Heart left ventricle (tissue), 16 donors: ENCODE data around the gene AVL9. TPM values are rescaled to one million over a fixed set of nuclear protein-coding genes. Genes with fewer than 3 reads are reported as not detected.

ENCODE experiments used
- ATAC-seq, 4 donors: fragments of 200-7000 bp; cut with Tn5 transposase; one replicate each; pipeline ENCODE4 v1.9.1; 2020 to 2022; ENCODE audit warnings: moderate library complexity in 4 of 4, mild to moderate bottlenecking in 3 of 4, moderate number of reproducible peaks in 1 of 4
- DNase-seq, 5 donors: peaks; one replicate each; pipeline ENCODE4 v3.0.0-alpha.2; 2020
- H3K27ac ChIP-seq, 12 donors: fragments of 200-600 bp; sonication (generic) in 4 of 12; one replicate each; pipeline versions ENCODE4 v1.5.0 to v1.8.0; 2016 to 2022; ENCODE audit warnings: mild to moderate bottlenecking in 2 of 12
- H3K27me3 ChIP-seq, 9 donors: fragments of 200-600 bp; sonication (generic) in 2 of 9; one replicate each; pipeline versions ENCODE4 v1.5.1 to v1.8.0; 2016 to 2022; ENCODE audit warnings: mild to moderate bottlenecking in 3 of 9
- H3K36me3 ChIP-seq, 9 donors: fragments of 200-600 bp; sonication (generic) in 2 of 9; one replicate each; pipeline versions ENCODE4 v1.5.0 to v1.8.0; 2018 to 2022; ENCODE audit warnings: mild to moderate bottlenecking in 2 of 9
- H3K4me1 ChIP-seq, 12 donors: fragments of 200-600 bp; sonication (generic) in 4 of 12; one replicate each; pipeline versions ENCODE4 v1.5.0 to v1.8.0; 2016 to 2022; ENCODE audit warnings: mild to moderate bottlenecking in 3 of 12
- H3K4me3 ChIP-seq, 12 donors: fragments of 200-600 bp; sonication (generic) in 4 of 12; one replicate each; pipeline versions ENCODE4 v1.5.0 to v1.8.0; 2017 to 2022; ENCODE audit warnings: mild to moderate bottlenecking in 9 of 12, moderate library complexity in 4 of 12
- H3K9me3 ChIP-seq, 12 donors: fragments of 200-600 bp; sonication (generic) in 4 of 12; one replicate each; pipeline versions ENCODE4 v1.5.0 to v1.8.0; 2016 to 2022; ENCODE audit warnings: mild to moderate bottlenecking in 1 of 12
- CTCF ChIP-seq, 12 donors: fragments of 200-600 bp; sonication (generic) in 4 of 12; IDR thresholded peaks; one replicate each; pipeline versions ENCODE4 v1.5.0 to v1.8.0; 2018 to 2022; ENCODE audit warnings: antibody characterized with exemption in 12 of 12, mild to moderate bottlenecking in 5 of 12
- POLR2A ChIP-seq, 2 donors: fragments of 450-650 bp; IDR thresholded peaks; one replicate each; pipeline ENCODE4 v1.6.1; 2017; ENCODE audit warnings: antibody characterized with exemption in 2 of 2, mild to moderate bottlenecking in 2 of 2, moderate library complexity in 2 of 2
- WGBS, 4 donors: extraction: QIAGEN DNeasy Blood & Tissue Kit in 2 of 4; methylation state at CpG; one replicate each; pipeline versions ENCODE4 v1.1.5 to v1.1.7; 2013 to 2018; 5-methylcytosine and 5-hydroxymethylcytosine counted together
- intact Hi-C, 10 donors: fragments of 100-400 bp; cut with DNase I; formaldehyde crosslinking; loops; one replicate each; pipeline versions ENCODE4 v1.11.1 to v1.14.2; 2022
- polyA plus RNA-seq, 2 donors: library from polyadenylated mRNA; stranded (reverse); fragments of 200-250 nt; gene quantifications; one replicate each; pipeline ENCODE4 v1.2.3, GENCODE V29; 2013
- total RNA-seq, 9 donors: library from RNA; depleted of rRNA in 2 of 9; stranded (reverse); fragments of >200 nt in 2 of 9; fragmentation: NEBNext Ultra II Directional in 3 of 9; extraction: Animal tissue kit (Norgen Biotek cat#: 25700) in 3 of 9; gene quantifications; one replicate each; pipeline versions ENCODE4 v1.1.0 to v1.2.4, GENCODE V29; 2016 to 2023
- donor health status: ischemic (EF 13 %, LVEDD 7.1; RV severe dilation, severe dysfunction).
- donor health status: healthy with polysubstance abuse.
- donor health status: DM: no; HTN: yes; CAD: no.
- donor health status: DM: no; HTN: no; CAD: no.
- donor health status: ischemic (EF 25% LVEDD 6.9; RV normal size, moderate dysfunction).
- donor health status: ischemic (EF 25% LVEDD 5.7; RV mildly dilated, moderate dysfunction).
- donor health status: healthy.
- donor health status: DM: yes; HTN: yes; CAD: no.
- donor health status: ischemic (EF 35%, LVEDD 5.7; RV mildly dilated, moderate dysfunction).
- donor health status: nonischemic (EF 11% LVEDD 7.7; RV severe dilation, severe dysfunction).
- donor health status: DM: yes; HTN: yes; CAD: no.
- donor health status: PGD.
- donor health status: ischemic (EF 29% LVEDD 5.4; RV normal size, mild dysfunction).
- donor health status: nonischemic (EF 23%, LVEDD 6.1; RV moderate dilation, normal function).

The AVL9 gene
- total and polyA plus RNA-seq, 11 donors, result 4.6 to 22.3 (median 15.6) TPM

GRCh38 chr7:32518534-32519140 lies 23.3 kb downstream of the AVL9 start:
- H3K9me3 ChIP-seq, result peaks cover 0 to 36% (median 5%) of the 10 kb centered on the region in 12 donors
- intact Hi-C loops, result no loop called here
- ATAC-seq, result no peak

GRCh38 chr7:32519763-32520162 lies 24.5 kb downstream of the AVL9 start:
- Histone ChIP-seq H3K9me3 (peaks cover 0 to 36% (median 5%) of the 10 kb centered on the region in 12 donors), H3K27ac (no peak overlapping the region), H3K27me3 (no peaks in the 10 kb centered on the region), H3K4me1 (peaks cover 0 to 16% (median 0%) of the 10 kb centered on the region in 12 donors), H3K4me3 (no peak overlapping the region), H3K36me3 (peaks cover 0 to 6% (median 0%) of the 10 kb centered on the region in 9 donors)
- intact Hi-C loops, result no loop called here
- 93 to 98% (median 97%) methylated on average over 2 of the region's 2 CpGs for WGBS, 4 donors
- ATAC-seq (no peak), DNase-seq (no peak)
- no peak for TF ChIP-seq POLR2A (IDR thresholded peaks at IDR 0.05)
- TF ChIP-seq CTCF (IDR thresholded peaks at IDR 0.05), result no peak

More at GRCh38 chr7:32518534-32519140, 23.3 kb downstream of the AVL9 start:
- TF ChIP-seq CTCF (IDR thresholded peaks at IDR 0.05) (no peak), POLR2A (IDR thresholded peaks at IDR 0.05) (no peak)
- Histone ChIP-seq H3K36me3 (peaks cover 0 to 6% (median 0%) of the 10 kb centered on the region in 9 donors), H3K4me3 (no peak overlapping the region), H3K27me3 (no peaks in the 10 kb centered on the region), H3K27ac (no peak overlapping the region), H3K4me1 (peaks cover 0 to 16% (median 2%) of the 10 kb centered on the region in 12 donors)
- WGBS, 4 donors, result 80 to 88% (median 83%) methylated on average over 2 of the region's 2 CpGs
- no peak for DNase-seq

- WGBS, 4 donors, result 95 to 98% (median 98%) methylated on average over 6 of the region's 6 CpGs
- ATAC-seq (no peak), DNase-seq (no peak)
- intact Hi-C loops, result no loop called here
- Histone ChIP-seq H3K9me3 (peaks cover 0 to 29% (median 5%) of the 10 kb centered on the region in 12 donors), H3K27me3 (no peaks in the 10 kb centered on the region), H3K36me3 (peaks cover 0 to 6% (median 0%) of the 10 kb centered on the region in 9 donors), H3K27ac (no peak overlapping the region), H3K4me1 (peaks cover 0 to 17% (median 6%) of the 10 kb centered on the region in 12 donors), H3K4me3 (no peak overlapping the region)
- TF ChIP-seq CTCF (IDR thresholded peaks at IDR 0.05), result no peak
- TF ChIP-seq POLR2A (IDR thresholded peaks at IDR 0.05), result no peak
Measured at GRCh38 chr7:32522746-32523530, 27.6 kb downstream of the AVL9 start.

GRCh38 chr7:32524631-32525030 lies 29.3 kb downstream of the AVL9 start:
- H3K27ac ChIP-seq, result no peak overlapping the region
- H3K4me3 ChIP-seq, result no peak overlapping the region
- peaks cover 0 to 17% (median 6%) of the 10 kb centered on the region in 12 donors for H3K4me1 ChIP-seq
- no peaks in the 10 kb centered on the region for H3K27me3 ChIP-seq
- H3K36me3 ChIP-seq, result peaks cover 0 to 5% (median 0%) of the 10 kb centered on the region in 9 donors
- intact Hi-C loops, result no loop called here
- DNase-seq (no peak), ATAC-seq (no peak)
- H3K9me3 ChIP-seq, result peaks cover 0 to 12% (median 0%) of the 10 kb centered on the region in 12 donors
- TF ChIP-seq POLR2A (IDR thresholded peaks at IDR 0.05) (no peak), CTCF (IDR thresholded peaks at IDR 0.05) (no peak)
